HEK293T (cell line): ENCODE results near the gene MYOF.

Experiments
- ARNT ChIP-seq: fragments of 450-650 bp; IDR thresholded peaks from 2 replicates; pipeline ENCODE4 v1.6.1; 2017; ENCODE audit warnings: mild to moderate bottlenecking
- FOXK2 ChIP-seq: fragments of 450-650 bp; IDR thresholded peaks from 2 replicates; pipeline ENCODE4 v1.6.1; 2016; ENCODE audit warnings: mild to moderate bottlenecking
- FOXM1 ChIP-seq: fragments of 450-650 bp; IDR thresholded peaks from 2 replicates; pipeline ENCODE4 v1.6.1; 2017; ENCODE audit warnings: mild to moderate bottlenecking, borderline replicate concordance
- LEF1 ChIP-seq: fragments of 450-650 bp; IDR thresholded peaks from 2 replicates; pipeline ENCODE4 v1.6.1; 2017; ENCODE audit warnings: mild to moderate bottlenecking, borderline replicate concordance
- SP1 ChIP-seq: fragments of 450-650 bp; IDR thresholded peaks from 2 replicates; pipeline ENCODE4 v1.6.1; 2017
- ZNF384 ChIP-seq: fragments of 450-650 bp; IDR thresholded peaks from 2 replicates; pipeline ENCODE4 v1.6.1; 2016

GRCh38 chr10:93369588-93370164 is 112.5 kb downstream of the MYOF start:
- TF ChIP-seq FOXK2 (no peak), SP1 (no peak), ARNT (no peak), LEF1 (no peak), ZNF384 (no peak), FOXM1 (no peak)
